Activated naive CD4-positive, alpha-beta T cell treated with anti-CD3 and anti-CD28 coated beads, Interleukin-2, amount 10 ng/mL, durations not matched to agents 7 days and 5 days (primary cell): ENCODE results near the gene LRRC61.
A peak's percentile ranks its signal among the peaks of the same experiment; 100 is the strongest.
"Not testable (repeated sequence)": the region's sequence is repeated elsewhere in the genome, so short reads cannot be mapped to it uniquely, and the experiment has no call there.

ENCODE experiments used
- CTCF ChIA-PET: fragments of 350-600 bp; sonication (Branson Sonifier 250); formaldehyde crosslinking; loops from one replicate; lab custom pipeline; 2021; ENCODE audit warnings: antibody characterized with exemption; lab: Charles Lee
- DNase-seq: peaks from one replicate; pipeline ENCODE4 v3.0.0-alpha.2; 2020
- H3K27ac Mint-ChIP-seq: one replicate; pipeline ENCODE4 v1.8.0; 2021; ENCODE audit warnings: mild to moderate bottlenecking, moderate library complexity, mixed read lengths
- H3K27me3 Mint-ChIP-seq: one replicate; pipeline ENCODE4 v1.8.0; 2021; ENCODE audit warnings: mild to moderate bottlenecking, mixed read lengths
- H3K36me3 Mint-ChIP-seq: one replicate; pipeline ENCODE4 v1.8.0; 2021; ENCODE audit warnings: mixed read lengths
- H3K4me1 Mint-ChIP-seq: one replicate; pipeline ENCODE4 v1.8.0; 2021; ENCODE audit warnings: mixed read lengths
- H3K4me3 Mint-ChIP-seq: one replicate; pipeline ENCODE4 v1.8.0; 2021; ENCODE audit warnings: mild to moderate bottlenecking, moderate library complexity, mixed read lengths
- H3K9me3 Mint-ChIP-seq: one replicate; pipeline ENCODE4 v1.8.0; 2021; ENCODE audit warnings: mixed read lengths

LRRC61 gene

DNA sequence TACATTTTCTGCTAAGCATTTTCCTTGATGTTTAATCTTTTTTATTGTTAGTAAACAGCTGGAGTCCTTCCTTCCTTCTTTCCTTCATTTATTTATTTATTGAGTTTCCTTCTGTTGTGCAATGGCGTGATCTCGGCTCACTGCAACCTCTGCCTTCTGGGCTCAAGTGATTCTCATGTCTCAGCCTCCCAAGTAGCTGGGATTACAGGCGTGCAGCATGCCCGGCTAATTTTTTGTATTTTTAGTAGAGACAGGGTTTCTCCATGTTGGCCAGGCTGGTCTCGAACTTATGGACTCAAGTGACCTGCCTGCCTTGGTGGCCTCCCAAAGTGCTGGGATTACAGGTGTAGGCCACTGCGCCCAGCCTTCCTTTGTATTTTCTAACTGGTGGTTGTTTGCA lies 6.2 kb upstream of the LRRC61 start:
- Mint-ChIP-seq H3K4me1 (peaks cover 16% of the 10 kb centered on the region), H3K36me3 (peaks cover 10% of the 10 kb centered on the region)
- not testable (repeated sequence) for H3K27ac Mint-ChIP-seq, H3K9me3 Mint-ChIP-seq, H3K27me3 Mint-ChIP-seq, DNase-seq, H3K4me3 Mint-ChIP-seq
- CTCF ChIA-PET: interaction anchor here (0.6 kb wide), 1 partner anchor 19 kb away, joined by 4 read pairs; no protein-coding TSS in a partner anchor

DNA sequence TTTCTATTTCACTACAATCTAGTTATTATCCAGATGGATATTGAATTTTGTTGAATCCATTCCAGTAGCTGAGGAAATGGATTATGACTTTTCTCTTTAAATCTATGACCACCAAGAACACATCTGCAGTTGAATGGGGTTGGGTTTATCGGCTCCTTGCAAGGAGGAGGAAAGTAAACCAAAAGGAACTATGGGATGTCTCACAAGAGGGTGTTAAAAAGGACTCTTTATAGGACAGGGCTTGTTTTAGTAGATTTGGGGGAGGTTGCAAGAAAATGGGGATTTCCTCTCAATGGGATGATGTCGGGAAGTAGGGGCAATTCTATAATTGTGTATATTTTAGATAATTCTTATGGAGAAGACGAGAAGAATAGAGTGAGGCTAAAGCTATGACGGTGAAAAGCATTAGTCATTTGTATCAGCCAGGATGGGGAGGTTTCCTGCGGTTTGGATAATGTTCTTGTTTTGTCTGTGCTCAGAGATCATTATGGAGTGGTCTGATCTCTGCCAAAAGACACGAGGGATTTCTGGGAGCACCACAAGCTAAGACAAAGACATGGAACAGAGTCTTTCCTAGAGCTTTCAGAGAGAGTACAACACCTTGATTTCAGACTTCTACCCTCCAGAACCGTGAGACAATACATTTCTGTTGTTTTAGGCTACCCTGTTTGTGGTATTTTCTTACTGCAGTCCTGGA lies 5.3 kb upstream of the LRRC61 start:
- Mint-ChIP-seq H3K27me3 (no peaks in the 10 kb centered on the region), H3K4me3 (no peak overlapping the region), H3K36me3 (peaks cover 15% of the 10 kb centered on the region), H3K4me1 (peaks cover 24% of the 10 kb centered on the region), H3K27ac (no peak overlapping the region), H3K9me3 (no peaks in the 10 kb centered on the region)
- no peak for DNase-seq
- CTCF ChIA-PET: no interaction called here

- CTCF ChIA-PET: no interaction called here
- no peak for DNase-seq
- Mint-ChIP-seq H3K4me3 (peak overlapping the region; percentile 92), H3K27ac (peak overlapping the region; percentile 93), H3K9me3 (no peaks in the 10 kb centered on the region), H3K4me1 (peaks cover 46% of the 10 kb centered on the region), H3K27me3 (no peaks in the 10 kb centered on the region), H3K36me3 (peaks cover 40% of the 10 kb centered on the region)
Measured at GRCh38 chr7:150321788-150322113, 1.4 kb upstream of the LRRC61 start.

DNA sequence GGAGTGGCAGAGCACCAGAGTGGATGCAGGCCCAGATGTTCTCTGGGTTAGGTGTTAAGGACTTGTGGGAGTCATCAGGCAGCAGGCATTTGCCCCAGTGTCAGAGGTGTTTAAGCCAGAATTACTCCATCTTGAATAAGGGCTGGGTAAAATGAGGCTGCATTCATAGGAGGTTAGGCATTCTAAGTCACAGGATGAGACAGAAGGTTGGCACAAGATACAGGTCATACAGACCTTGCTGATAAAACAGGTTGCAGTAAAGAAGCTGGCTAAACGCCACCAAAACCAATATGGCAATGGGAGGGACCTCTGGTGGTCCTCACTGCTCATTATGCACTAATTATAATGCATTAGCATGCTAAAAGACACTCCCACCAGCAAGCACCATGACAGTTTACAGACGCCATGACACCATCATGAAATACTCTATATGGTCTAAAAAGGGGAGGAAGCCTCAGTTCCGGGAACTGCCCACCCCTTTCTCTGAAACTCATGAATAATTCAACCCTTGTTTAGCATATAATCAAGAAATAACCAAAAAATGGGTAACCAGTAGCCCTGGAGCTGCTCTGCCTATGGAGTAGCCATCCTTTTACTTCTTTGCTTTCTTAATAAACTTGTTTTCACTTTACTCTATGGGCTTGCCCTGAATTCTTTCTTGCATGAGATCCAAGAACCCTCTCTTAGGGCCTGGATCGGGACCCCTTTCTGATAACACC lies 882 bp upstream of the LRRC61 start:
- Mint-ChIP-seq H3K4me3 (peak overlapping the region; percentile 92), H3K4me1 (peaks cover 46% of the 10 kb centered on the region), H3K36me3 (peaks cover 44% of the 10 kb centered on the region), H3K9me3 (no peaks in the 10 kb centered on the region), H3K27me3 (no peaks in the 10 kb centered on the region), H3K27ac (peak overlapping the region; percentile 93)
- DNase-seq: peak; percentile 83
- CTCF ChIA-PET: interaction anchor here (1.1 kb wide), 1 partner anchor 13 kb away, joined by 3 read pairs; no protein-coding TSS in a partner anchor

GRCh38 chr7:150323682-150324372 lies 672 bp downstream of the LRRC61 start:
- CTCF ChIA-PET: interaction anchor here (1.1 kb wide), 1 partner anchor 11 kb away, joined by 3 read pairs; no protein-coding TSS in a partner anchor
- peaks cover 46% of the 10 kb centered on the region for H3K4me1 Mint-ChIP-seq
- DNase-seq: no peak
- peak overlapping the region; percentile 93 for H3K27ac Mint-ChIP-seq
- H3K36me3 Mint-ChIP-seq: peaks cover 54% of the 10 kb centered on the region
- H3K4me3 Mint-ChIP-seq: peak overlapping the region; percentile 92
- no peaks in the 10 kb centered on the region for H3K27me3 Mint-ChIP-seq
- H3K9me3 Mint-ChIP-seq: no peaks in the 10 kb centered on the region

GRCh38 chr7:150324373-150324961 lies 1.3 kb downstream of the LRRC61 start:
- Mint-ChIP-seq H3K36me3 (peaks cover 58% of the 10 kb centered on the region), H3K27me3 (no peaks in the 10 kb centered on the region), H3K27ac (peak overlapping the region; percentile 93), H3K4me1 (peaks cover 46% of the 10 kb centered on the region), H3K4me3 (peak overlapping the region; percentile 92), H3K9me3 (no peaks in the 10 kb centered on the region)
- no peak for DNase-seq
- CTCF ChIA-PET: no interaction called here

DNA sequence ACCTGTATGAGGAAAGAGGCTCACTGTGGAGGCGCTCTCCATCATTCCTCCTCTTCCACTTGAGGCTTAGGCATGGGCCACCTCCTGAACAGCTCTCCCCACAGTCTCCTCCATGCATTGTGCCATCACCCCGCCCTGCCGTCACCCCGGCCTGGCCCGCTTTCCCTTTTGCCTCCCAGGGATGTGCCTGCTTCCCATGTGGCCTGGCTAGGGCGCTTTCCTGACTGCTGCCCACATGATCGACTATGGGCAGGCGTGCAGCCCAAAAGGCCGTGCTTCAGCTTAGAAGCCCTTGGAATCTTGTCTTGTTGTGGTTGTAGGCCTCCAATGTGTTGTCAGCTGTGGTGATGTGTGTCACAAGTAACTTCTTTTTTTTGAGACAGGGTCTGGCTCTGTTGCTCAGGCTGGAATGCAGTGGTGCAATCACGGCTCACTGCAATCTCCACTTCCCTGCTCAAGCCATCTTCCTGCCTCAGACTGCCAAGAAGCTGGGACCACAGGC lies 2.0 kb downstream of the LRRC61 start:
- no peaks in the 10 kb centered on the region for H3K9me3 Mint-ChIP-seq
- H3K4me3 Mint-ChIP-seq: peak overlapping the region; percentile 92
- H3K27me3 Mint-ChIP-seq: no peaks in the 10 kb centered on the region
- H3K36me3 Mint-ChIP-seq: peaks cover 55% of the 10 kb centered on the region
- peak overlapping the region; percentile 93 for H3K27ac Mint-ChIP-seq
- peaks cover 42% of the 10 kb centered on the region for H3K4me1 Mint-ChIP-seq
- no peak for DNase-seq
- CTCF ChIA-PET: no interaction called here

DNA sequence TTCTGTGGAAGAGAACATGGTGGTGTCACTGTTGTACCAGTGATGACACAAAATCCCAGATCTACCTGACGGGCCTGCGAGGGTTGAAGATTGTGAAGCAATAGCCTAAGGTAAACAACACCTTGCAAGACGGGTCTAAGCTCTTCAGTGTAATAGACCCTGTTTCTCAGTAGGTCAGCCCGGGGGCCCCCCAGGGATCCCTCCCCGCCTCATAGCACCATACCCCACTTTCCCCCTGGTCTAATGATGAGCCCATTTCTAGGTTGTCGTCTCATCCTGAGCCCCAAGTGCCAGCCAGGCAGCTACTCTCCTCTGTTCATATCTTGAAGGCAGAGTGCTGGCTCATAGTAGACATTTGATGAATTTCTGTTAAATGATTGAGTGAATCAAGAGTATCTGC lies 2.7 kb downstream of the LRRC61 start:
- no peak overlapping the region for H3K4me3 Mint-ChIP-seq
- H3K4me1 Mint-ChIP-seq: peaks cover 39% of the 10 kb centered on the region
- peaks cover 56% of the 10 kb centered on the region for H3K36me3 Mint-ChIP-seq
- no peaks in the 10 kb centered on the region for H3K9me3 Mint-ChIP-seq
- H3K27ac Mint-ChIP-seq: no peak overlapping the region
- CTCF ChIA-PET: no interaction called here
- H3K27me3 Mint-ChIP-seq: no peaks in the 10 kb centered on the region
- DNase-seq: no peak

DNA sequence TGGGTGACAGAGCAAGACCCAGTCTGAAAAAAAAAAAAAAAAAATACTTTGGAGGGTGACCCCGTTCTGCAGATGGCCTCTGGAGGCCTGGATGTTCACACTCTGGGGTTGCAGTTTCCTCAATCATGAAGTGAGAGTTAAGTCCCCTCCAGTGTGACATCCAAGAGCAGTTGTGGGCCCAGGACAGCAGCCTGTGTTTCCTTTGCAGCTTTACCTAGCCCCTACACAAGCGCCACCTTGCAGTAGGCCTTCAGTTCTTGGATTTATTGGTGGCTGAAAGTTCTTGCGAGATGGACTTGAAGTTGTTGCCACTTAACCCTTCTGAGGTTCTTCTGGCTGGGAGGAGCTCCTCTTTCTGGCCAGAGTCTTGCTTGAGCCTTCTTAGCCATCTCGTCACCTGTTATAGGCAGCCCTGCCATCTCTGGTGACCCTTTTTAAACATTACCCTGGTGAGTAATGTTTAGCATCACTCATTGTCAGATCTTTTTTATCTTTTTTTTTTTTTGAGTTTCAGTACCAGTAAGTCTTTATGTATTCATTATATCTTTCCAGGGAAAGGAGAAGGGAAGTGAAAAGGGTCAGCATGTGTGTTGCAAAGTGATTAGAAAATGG lies 3.6 kb downstream of the LRRC61 start:
- CTCF ChIA-PET: no interaction called here
- H3K4me3 Mint-ChIP-seq: no peak overlapping the region
- H3K27me3 Mint-ChIP-seq: no peaks in the 10 kb centered on the region
- H3K27ac Mint-ChIP-seq: no peak overlapping the region
- H3K36me3 Mint-ChIP-seq: peaks cover 52% of the 10 kb centered on the region
- DNase-seq: no peak
- H3K9me3 Mint-ChIP-seq: no peaks in the 10 kb centered on the region
- peaks cover 32% of the 10 kb centered on the region for H3K4me1 Mint-ChIP-seq

DNA sequence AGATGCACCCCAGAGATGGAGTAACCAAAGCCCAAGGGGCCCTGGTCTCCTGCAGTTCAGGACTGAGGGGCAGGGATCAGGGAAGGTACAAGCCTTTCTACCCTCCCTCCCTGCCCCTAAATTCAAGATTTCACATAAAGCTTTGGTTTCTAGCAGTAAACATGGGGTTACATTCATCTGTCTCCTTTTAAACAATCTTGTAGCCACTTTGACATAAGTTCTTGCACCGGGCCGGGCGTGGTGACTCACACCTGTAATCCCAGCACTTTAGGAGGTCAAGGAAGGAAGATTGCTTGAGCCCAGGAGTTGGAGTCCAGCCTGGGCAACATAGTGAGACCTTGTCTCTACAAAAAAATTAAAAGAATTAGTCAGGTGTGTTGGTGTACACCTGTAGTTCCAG lies 4.2 kb downstream of the LRRC61 start:
- peaks cover 27% of the 10 kb centered on the region for H3K4me1 Mint-ChIP-seq
- CTCF ChIA-PET: no interaction called here
- no peaks in the 10 kb centered on the region for H3K27me3 Mint-ChIP-seq
- peaks cover 52% of the 10 kb centered on the region for H3K36me3 Mint-ChIP-seq
- no peaks in the 10 kb centered on the region for H3K9me3 Mint-ChIP-seq
- no peak for DNase-seq
- H3K4me3 Mint-ChIP-seq: no peak overlapping the region
- H3K27ac Mint-ChIP-seq: no peak overlapping the region

- no peak overlapping the region for H3K27ac Mint-ChIP-seq
- H3K27me3 Mint-ChIP-seq: no peaks in the 10 kb centered on the region
- no peak for DNase-seq
- peaks cover 41% of the 10 kb centered on the region for H3K36me3 Mint-ChIP-seq
- H3K4me1 Mint-ChIP-seq: peaks cover 11% of the 10 kb centered on the region
- CTCF ChIA-PET: interaction anchor here (0.6 to 0.7 kb wide), 2 partner anchors 45 to 77 kb away, joined by 3 read pairs; no protein-coding TSS in a partner anchor
- no peak overlapping the region for H3K4me3 Mint-ChIP-seq
- no peaks in the 10 kb centered on the region for H3K9me3 Mint-ChIP-seq
Measured at GRCh38 chr7:150329331-150330120, 6.4 kb downstream of the LRRC61 start.

DNA sequence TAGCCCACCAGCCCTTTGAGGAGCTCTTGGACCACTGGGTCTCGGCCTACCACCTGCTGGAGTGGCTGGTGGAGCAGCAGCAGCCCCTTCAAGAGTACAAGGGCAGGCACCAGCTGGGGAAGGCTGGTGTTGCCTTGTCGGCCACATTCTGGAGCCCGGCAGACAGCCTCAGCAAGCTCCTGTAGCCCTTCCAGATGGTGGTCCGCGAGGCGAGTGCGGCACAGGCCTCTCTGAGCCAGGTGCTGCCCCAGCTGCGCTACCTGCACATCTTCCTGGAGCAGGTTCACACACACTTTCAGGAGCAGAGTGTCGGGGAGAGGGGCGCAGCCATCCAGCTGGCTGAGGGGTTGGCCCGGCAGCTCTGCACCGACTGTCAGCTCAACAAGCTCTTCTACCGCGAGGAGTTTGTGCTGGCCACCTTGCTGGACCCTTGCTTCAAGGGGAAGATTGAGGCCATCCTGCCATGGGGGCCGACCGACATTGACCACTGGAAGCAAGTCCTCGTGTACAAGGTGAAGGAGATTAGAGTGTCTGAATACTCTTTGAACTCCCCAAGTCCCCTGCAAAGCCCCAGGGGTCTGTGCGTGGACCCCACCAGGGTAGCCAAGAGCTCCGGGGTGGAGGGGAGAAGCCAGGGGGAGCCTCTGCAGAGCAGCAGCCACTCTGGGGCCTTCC lies 7.2 kb downstream of the LRRC61 start:
- Mint-ChIP-seq H3K27ac (no peak overlapping the region), H3K4me3 (no peak overlapping the region), H3K4me1 (peaks cover 3% of the 10 kb centered on the region), H3K27me3 (no peaks in the 10 kb centered on the region), H3K36me3 (peaks cover 32% of the 10 kb centered on the region), H3K9me3 (no peaks in the 10 kb centered on the region)
- no peak for DNase-seq
- CTCF ChIA-PET: interaction anchor here (0.7 kb wide), 1 partner anchor 76 kb away, joined by 3 read pairs; no protein-coding TSS in a partner anchor
